ENCODE data around the gene RSPH3.

Gene RSPH3, protein sequence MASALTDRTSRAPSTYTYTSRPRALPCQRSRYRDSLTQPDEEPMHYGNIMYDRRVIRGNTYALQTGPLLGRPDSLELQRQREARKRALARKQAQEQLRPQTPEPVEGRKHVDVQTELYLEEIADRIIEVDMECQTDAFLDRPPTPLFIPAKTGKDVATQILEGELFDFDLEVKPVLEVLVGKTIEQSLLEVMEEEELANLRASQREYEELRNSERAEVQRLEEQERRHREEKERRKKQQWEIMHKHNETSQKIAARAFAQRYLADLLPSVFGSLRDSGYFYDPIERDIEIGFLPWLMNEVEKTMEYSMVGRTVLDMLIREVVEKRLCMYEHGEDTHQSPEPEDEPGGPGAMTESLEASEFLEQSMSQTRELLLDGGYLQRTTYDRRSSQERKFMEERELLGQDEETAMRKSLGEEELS

GRCh38 chr6:158999666-159000403, at the start of gene RSPH3:
RSPH3 (minus strand) TSS chr6:159000202; CDS start chr6:158999550, 652 bp downstream.
- TF ChIP-seq CSDC2 (CRISPR knock-in tag; IDR thresholded peaks at IDR 0.05), result peak; percentile 66; the same call in 1 of the 2 replicates
- peak; percentile 65; the same call in 1 of the 2 replicates for TF ChIP-seq PATZ1 (CRISPR knock-in tag; IDR thresholded peaks at IDR 0.05; ENCODE audit: borderline replicate concordance)
- no peak for TF ChIP-seq ZNF8 (CRISPR knock-in tag; IDR thresholded peaks at IDR 0.05)
- no peak for TF ChIP-seq TCF4 (CRISPR knock-in tag; IDR thresholded peaks at IDR 0.05; ENCODE audit: borderline replicate concordance)
- TF ChIP-seq, protein P1, sequence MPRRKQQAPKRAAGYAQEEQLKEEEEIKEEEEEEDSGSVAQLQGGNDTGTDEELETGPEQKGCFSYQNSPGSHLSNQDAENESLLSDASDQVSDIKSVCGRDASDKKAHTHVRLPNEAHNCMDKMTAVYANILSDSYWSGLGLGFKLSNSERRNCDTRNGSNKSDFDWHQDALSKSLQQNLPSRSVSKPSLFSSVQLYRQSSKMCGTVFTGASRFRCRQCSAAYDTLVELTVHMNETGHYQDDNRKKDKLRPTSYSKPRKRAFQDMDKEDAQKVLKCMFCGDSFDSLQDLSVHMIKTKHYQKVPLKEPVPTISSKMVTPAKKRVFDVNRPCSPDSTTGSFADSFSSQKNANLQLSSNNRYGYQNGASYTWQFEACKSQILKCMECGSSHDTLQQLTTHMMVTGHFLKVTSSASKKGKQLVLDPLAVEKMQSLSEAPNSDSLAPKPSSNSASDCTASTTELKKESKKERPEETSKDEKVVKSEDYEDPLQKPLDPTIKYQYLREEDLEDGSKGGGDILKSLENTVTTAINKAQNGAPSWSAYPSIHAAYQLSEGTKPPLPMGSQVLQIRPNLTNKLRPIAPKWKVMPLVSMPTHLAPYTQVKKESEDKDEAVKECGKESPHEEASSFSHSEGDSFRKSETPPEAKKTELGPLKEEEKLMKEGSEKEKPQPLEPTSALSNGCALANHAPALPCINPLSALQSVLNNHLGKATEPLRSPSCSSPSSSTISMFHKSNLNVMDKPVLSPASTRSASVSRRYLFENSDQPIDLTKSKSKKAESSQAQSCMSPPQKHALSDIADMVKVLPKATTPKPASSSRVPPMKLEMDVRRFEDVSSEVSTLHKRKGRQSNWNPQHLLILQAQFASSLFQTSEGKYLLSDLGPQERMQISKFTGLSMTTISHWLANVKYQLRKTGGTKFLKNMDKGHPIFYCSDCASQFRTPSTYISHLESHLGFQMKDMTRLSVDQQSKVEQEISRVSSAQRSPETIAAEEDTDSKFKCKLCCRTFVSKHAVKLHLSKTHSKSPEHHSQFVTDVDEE (CRISPR knock-in tag; IDR thresholded peaks at IDR 0.05), result peak; percentile 70
- peak; percentile 66; the same call in 1 of the 2 replicates for TF ChIP-seq ZFP3 (CRISPR knock-in tag; IDR thresholded peaks at IDR 0.05)
- ATAC-seq, result peak; percentile 92

GRCh38 chr6:159047891-159048685, 48.1 kb upstream of the RSPH3 start:
- ATAC-seq, result no peak
- TF ChIP-seq ESRRG (CRISPR knock-in tag; IDR thresholded peaks at IDR 0.05), result no peak
- no peak for TF ChIP-seq ZFP30 (CRISPR knock-in tag; IDR thresholded peaks at IDR 0.05)
- no peak for TF ChIP-seq ZNF70 (CRISPR knock-in tag; IDR thresholded peaks at IDR 0.05)
- no peak for TF ChIP-seq SNAI2 (CRISPR knock-in tag; IDR thresholded peaks at IDR 0.05)
- no peak for TF ChIP-seq RARB (CRISPR knock-in tag; IDR thresholded peaks at IDR 0.05)
- TF ChIP-seq TOX (CRISPR knock-in tag; IDR thresholded peaks at IDR 0.05; ENCODE audit: borderline replicate concordance), result no peak
- TF ChIP-seq ISL1 (CRISPR knock-in tag; IDR thresholded peaks at IDR 0.05), result no peak

DNA sequence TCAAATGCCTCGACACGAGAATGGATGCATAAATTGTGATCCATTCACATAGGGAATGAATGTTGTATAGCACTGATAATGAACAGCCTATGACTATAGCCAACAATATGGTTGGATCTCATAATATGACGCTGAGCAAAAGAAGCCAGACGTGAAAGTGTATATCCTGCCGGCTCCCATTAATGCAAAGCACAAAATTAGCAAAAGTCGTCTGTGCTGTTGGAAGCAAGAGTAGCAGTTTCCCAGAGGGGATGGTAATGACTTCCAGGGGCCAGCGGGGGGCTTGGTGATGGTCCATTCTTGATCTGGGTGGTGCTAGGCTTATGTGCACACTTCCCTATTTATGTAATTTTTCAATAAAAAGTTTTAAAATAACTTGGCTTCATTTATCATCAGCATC, 45.8 kb upstream of the RSPH3 start:
- ATAC-seq, result no peak
- no peak for TF ChIP-seq PATZ1 (CRISPR knock-in tag; IDR thresholded peaks at IDR 0.05; ENCODE audit: borderline replicate concordance)
- no peak for TF ChIP-seq BACH2 (CRISPR knock-in tag; IDR thresholded peaks at IDR 0.05; ENCODE audit: borderline replicate concordance)
- TF ChIP-seq ZNF70 (CRISPR knock-in tag; IDR thresholded peaks at IDR 0.05), result no peak
- TF ChIP-seq GLIS3 (CRISPR knock-in tag; IDR thresholded peaks at IDR 0.05), result no peak
- TF ChIP-seq OSR1 (CRISPR knock-in tag; IDR thresholded peaks at IDR 0.05), result no peak
- no peak for TF ChIP-seq TOX (CRISPR knock-in tag; IDR thresholded peaks at IDR 0.05; ENCODE audit: borderline replicate concordance)
- no peak for TF ChIP-seq ZNF565 (CRISPR knock-in tag; conservative IDR thresholded peaks at IDR 0.05; ENCODE audit: low read depth)
- TF ChIP-seq ZFP30 (CRISPR knock-in tag; IDR thresholded peaks at IDR 0.05), result no peak
- TF ChIP-seq TCF4 (CRISPR knock-in tag; IDR thresholded peaks at IDR 0.05; ENCODE audit: borderline replicate concordance), result no peak
- no peak for TF ChIP-seq CSDC2 (CRISPR knock-in tag; IDR thresholded peaks at IDR 0.05)
- TF ChIP-seq PPARA (CRISPR knock-in tag; IDR thresholded peaks at IDR 0.05; ENCODE audit: borderline replicate concordance), result no peak
- no peak for TF ChIP-seq ZFP3 (CRISPR knock-in tag; IDR thresholded peaks at IDR 0.05)

Data from SK-N-SH treated with all-trans-retinoic acid at 6 μM for 48 hours (cell line).